Natural killer cell (primary cell): ENCODE data around the gene PCDHA9. TPM values are rescaled to one million over a fixed set of nuclear protein-coding genes. Genes with fewer than 3 reads are reported as not detected.

Source experiments
- ATAC-seq, 3 donors: fragments of 150-1000 bp in 2 of 3; fragments of 200-7000 bp in 1 of 3; cut with Tn5 transposase; 1 replicate in 1 of 3; 2 replicates in 2 of 3; pipeline ENCODE4 v1.10.0; 2021; ENCODE audit warnings: mild to moderate bottlenecking in 2 of 3, moderate library complexity in 2 of 3
- DNase-seq, 2 donors: peaks; one replicate each; pipeline versions ENCODE4 v3.0.0 to v3.0.0-alpha.2; 2013 to 2021; ENCODE audit warnings: mixed read lengths in 1 of 2
- H3K27ac ChIP-seq: one replicate; pipeline ENCODE4 v1.5.1; 2013; ENCODE audit warnings: mild to moderate bottlenecking, low read length
- H3K27me3 ChIP-seq: one replicate; pipeline ENCODE4 v1.6.1; 2013; ENCODE audit warnings: low read length; ENCODE audit not compliant: control insufficient read depth, insufficient read depth
- H3K36me3 ChIP-seq: one replicate; pipeline ENCODE4 v1.6.1; 2013; ENCODE audit warnings: low read length; ENCODE audit not compliant: control insufficient read depth, insufficient read depth
- H3K4me1 ChIP-seq: one replicate; pipeline ENCODE4 v1.6.1; 2013; ENCODE audit warnings: low read length; ENCODE audit not compliant: control insufficient read depth, insufficient read depth
- H3K4me3 ChIP-seq: one replicate; pipeline ENCODE4 v1.5.1; 2013; ENCODE audit warnings: low read length
- H3K9me3 ChIP-seq: one replicate; pipeline ENCODE4 v1.6.1; 2013; ENCODE audit warnings: low read length; ENCODE audit not compliant: control insufficient read depth, insufficient read depth
- H3K27ac Mint-ChIP-seq, 2 donors: one replicate each; pipeline ENCODE4 v1.8.0; 2022; ENCODE audit warnings: mild to moderate bottlenecking in 2 of 2, mixed read lengths in 2 of 2, moderate library complexity in 1 of 2
- H3K27me3 Mint-ChIP-seq, 2 donors: one replicate each; pipeline ENCODE4 v1.8.0; 2022; ENCODE audit warnings: low read depth in 2 of 2, mixed read lengths in 2 of 2
- H3K36me3 Mint-ChIP-seq: one replicate; pipeline ENCODE4 v1.8.0; 2022; ENCODE audit warnings: mixed read lengths
- H3K4me1 Mint-ChIP-seq, 2 donors: one replicate each; pipeline ENCODE4 v1.8.0; 2022; ENCODE audit warnings: mixed read lengths in 2 of 2
- H3K4me3 Mint-ChIP-seq: one replicate; pipeline ENCODE4 v1.8.0; 2022; ENCODE audit warnings: mild to moderate bottlenecking, moderate library complexity, mixed read lengths
- H3K9me3 Mint-ChIP-seq, 2 donors: one replicate each; pipeline ENCODE4 v1.8.0; 2022; ENCODE audit warnings: mixed read lengths in 2 of 2
- CTCF ChIP-seq: fragments of 200-600 bp; IDR thresholded peaks from one replicate; pipeline ENCODE4 v1.8.0; 2022; ENCODE audit warnings: antibody characterized with exemption
- WGBS: methylation state at CpG from one replicate; pipeline ENCODE4 v1.1.7; 2013; ENCODE audit warnings: missing lambda C conversion rate; ENCODE audit not compliant: insufficient coverage; 5-methylcytosine and 5-hydroxymethylcytosine counted together
- intact Hi-C: fragments of 100-400 bp; cut with micrococcal nuclease; formaldehyde crosslinking; loops from one replicate; pipeline ENCODE4 v1.14.2; 2022
- total RNA-seq, 4 donors: library from RNA; stranded (reverse); fragments of 120-200 nt in 1 of 4; gene quantifications; one replicate each; pipeline versions ENCODE4 v1.2.3 to v1.2.4, GENCODE V29; 2013 to 2022

The PCDHA9 gene
- total RNA-seq, 3 donors from 2014 or later (not counting 1 experiment from before 2014, with no cell fraction given) = not detected

GRCh38 chr5:140862441-140863295 lies 14.5 kb downstream of the PCDHA9 start:
- H3K36me3 Mint-ChIP-seq = peaks cover 6% of the 10 kb centered on the region
- Histone ChIP-seq H3K9me3 (peaks cover 19% of the 10 kb centered on the region), H3K27ac (no peak overlapping the region), H3K4me1 (no peaks in the 10 kb centered on the region), H3K4me3 (no peak overlapping the region), H3K36me3 (no peaks in the 10 kb centered on the region), H3K27me3 (no peaks in the 10 kb centered on the region)
- intact Hi-C loops = no loop called here
- TF ChIP-seq CTCF = no peak
- no peaks in the 10 kb centered on the region for H3K27me3 Mint-ChIP-seq
- H3K4me1 Mint-ChIP-seq = no peaks in the 10 kb centered on the region
- DNase-seq (no peak), ATAC-seq (no peak)
- WGBS = 50% methylated on average over 76 of the region's 76 CpGs
- no peak overlapping the region for H3K27ac Mint-ChIP-seq
- no peak overlapping the region for H3K4me3 Mint-ChIP-seq
- peaks cover 4 to 6% of the 10 kb centered on the region in 2 donors for H3K9me3 Mint-ChIP-seq

- Mint-ChIP-seq H3K36me3 (peaks cover 6% of the 10 kb centered on the region), H3K27me3 (peaks cover 0 to 3% of the 10 kb centered on the region in 2 donors), H3K27ac (no peak within 1 kb of the TSS), H3K4me1 (no peaks in the 10 kb centered on the region), H3K4me3 (no peak within 1 kb of the TSS), H3K9me3 (peaks cover 4 to 7% of the 10 kb centered on the region in 2 donors)
- intact Hi-C loops = no loop called here
- no peak within 1 kb of the TSS for H3K4me3 ChIP-seq
- H3K27ac ChIP-seq = no peak within 1 kb of the TSS
- H3K27me3 ChIP-seq = peaks cover 4% of the 10 kb centered on the region
- 26% methylated on average over 39 of the region's 41 CpGs for WGBS
- H3K4me1 ChIP-seq = no peaks in the 10 kb centered on the region
- H3K9me3 ChIP-seq = peaks cover 9% of the 10 kb centered on the region
- ATAC-seq (no peak), DNase-seq (no peak)
- no peak for TF ChIP-seq CTCF
- no peaks in the 10 kb centered on the region for H3K36me3 ChIP-seq
Observed at GRCh38 chr5:140868721-140869554, 20.8 kb downstream of the PCDHA9 start, which contains the start of gene PCDHA11. PCDHA11 (plus strand) TSS chr5:140868957; CDS start chr5:140869104, 147 bp downstream.

GRCh38 chr5:140869555-140869886 lies 21.3 kb downstream of the PCDHA9 start:
- Mint-ChIP-seq H3K27me3 (peaks cover 0 to 3% of the 10 kb centered on the region in 2 donors), H3K9me3 (peaks cover 2 to 4% of the 10 kb centered on the region in 2 donors), H3K4me1 (no peaks in the 10 kb centered on the region), H3K27ac (no peak overlapping the region), H3K36me3 (peaks cover 2% of the 10 kb centered on the region), H3K4me3 (no peak overlapping the region)
- no peak for DNase-seq
- no peaks in the 10 kb centered on the region for H3K36me3 ChIP-seq
- 53% methylated on average over 5 of the region's 5 CpGs for WGBS
- H3K27ac ChIP-seq = no peak overlapping the region
- peaks cover 4% of the 10 kb centered on the region for H3K27me3 ChIP-seq
- H3K4me1 ChIP-seq = no peaks in the 10 kb centered on the region
- H3K4me3 ChIP-seq = no peak overlapping the region
- no peak for TF ChIP-seq CTCF
- no peak for ATAC-seq
- intact Hi-C loops = no loop called here
- peaks cover 9% of the 10 kb centered on the region for H3K9me3 ChIP-seq
